HL-60/S4 (cell line): Measurements from ENCODE around the gene BFSP2.
"Not testable (repeated sequence)": the region's sequence is repeated elsewhere in the genome, so short reads cannot be mapped to it uniquely, and the experiment has no call there.

Source experiments
- in situ Hi-C: fragments of 300-500 bp; cut with MboI; formaldehyde crosslinking; loops from 2 replicates; pipeline ENCODE4 v1.14.3; 2022; ENCODE audit warnings: low sequenced_read_pairs

BFSP2 gene

GRCh38 chr3:133448478-133449122 lies 48.7 kb downstream of the BFSP2 start:
- in situ Hi-C loops, result no loop called here

DNA sequence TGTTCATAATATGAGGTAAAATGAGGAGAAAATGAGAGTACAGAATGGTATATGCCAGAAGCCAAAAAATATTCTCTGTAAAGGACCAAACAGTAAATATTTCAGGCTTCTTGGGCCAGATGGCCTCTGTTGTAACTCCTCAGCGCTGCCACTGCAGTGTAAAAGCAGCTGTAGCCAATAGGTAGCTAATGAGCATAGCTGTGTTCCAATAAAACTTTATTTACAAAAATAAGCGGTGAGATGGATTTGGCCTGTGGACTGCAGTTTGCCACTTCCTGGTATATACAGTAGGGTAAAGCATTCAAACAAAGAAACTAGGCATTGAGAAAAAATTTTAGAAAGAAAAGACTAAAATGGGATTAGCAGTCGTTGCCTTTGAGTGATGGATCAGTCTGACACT lies 51.5 kb downstream of the BFSP2 start:
- in situ Hi-C loops, result no loop called here

DNA sequence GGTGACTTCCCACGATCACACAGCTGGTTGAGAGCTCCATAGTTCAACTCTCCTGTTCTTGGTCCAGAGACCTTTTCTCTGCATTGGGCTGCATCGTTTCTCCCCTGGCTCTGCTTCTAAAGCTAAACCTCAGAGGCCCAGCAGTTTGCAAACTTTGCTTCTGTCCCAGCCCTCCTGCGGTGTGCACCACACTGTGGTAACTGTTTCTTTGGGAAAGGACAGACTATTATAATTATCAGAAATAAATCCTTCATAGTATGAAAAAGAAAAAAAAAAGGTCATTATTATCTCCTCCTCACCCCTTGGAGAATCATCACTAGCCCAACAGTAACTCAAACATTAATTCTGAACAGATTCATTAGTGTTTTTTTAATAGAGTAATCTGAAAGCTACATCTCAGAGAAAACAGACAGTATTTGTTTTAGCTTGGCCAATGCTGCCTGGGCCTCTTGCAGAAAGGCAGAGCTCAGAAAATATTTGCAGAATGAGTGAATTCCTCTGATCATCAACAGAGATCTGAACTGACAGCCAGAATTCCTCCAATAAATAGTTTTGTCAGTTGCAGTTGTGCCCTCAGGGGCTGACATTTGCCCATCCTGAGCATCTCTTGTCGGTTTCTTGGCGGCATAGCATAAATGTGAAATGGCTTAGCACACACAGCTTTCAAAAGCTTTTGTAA lies 52.9 kb downstream of the BFSP2 start:
- in situ Hi-C loops, result no loop called here

DNA sequence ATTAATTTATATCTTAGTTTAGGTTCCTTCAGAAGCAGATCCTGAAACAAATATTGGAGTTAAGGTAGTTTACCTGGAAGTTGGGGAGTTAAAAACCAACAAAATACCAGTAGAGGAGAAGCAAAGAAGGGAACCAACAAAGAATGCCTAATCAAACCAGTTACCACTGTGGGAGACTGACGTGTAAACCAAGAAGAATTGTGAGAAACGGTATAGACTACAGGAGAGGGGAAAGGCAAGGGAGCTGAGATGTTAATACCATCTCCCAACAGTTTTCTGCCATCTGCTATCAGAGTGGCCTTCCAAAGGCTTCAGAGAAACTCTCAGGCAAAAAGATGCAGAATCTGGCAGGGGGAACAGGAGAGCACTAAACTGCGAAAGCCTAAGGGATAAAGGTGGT lies 53.5 kb downstream of the BFSP2 start:
- in situ Hi-C loops, result no loop called here

DNA sequence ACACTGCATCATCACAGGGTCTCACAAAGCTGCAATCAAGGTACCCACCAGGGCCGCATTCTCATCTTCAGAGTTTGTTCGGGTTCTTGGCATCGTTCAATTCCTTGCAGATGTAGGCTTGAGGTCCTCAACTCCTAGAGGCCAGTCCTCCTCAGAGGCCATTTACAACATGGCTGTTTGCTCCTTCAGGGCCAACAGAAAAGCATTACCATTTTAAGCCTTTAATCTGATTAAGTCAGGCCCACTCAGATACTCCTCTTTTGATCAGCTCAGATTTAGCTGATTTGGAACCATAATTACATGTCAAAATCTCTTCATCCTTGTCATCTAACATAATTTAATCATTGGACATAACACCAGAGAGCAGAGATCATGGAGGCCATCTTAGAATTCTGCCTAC lies 55.4 kb downstream of the BFSP2 start:
- in situ Hi-C loops, result no loop called here

- in situ Hi-C loops, result no loop called here
Observed at GRCh38 chr3:133455960-133456359, 56.1 kb downstream of the BFSP2 start.

- in situ Hi-C loops, result no loop called here
Observed at GRCh38 chr3:133457025-133457424, 57.2 kb downstream of the BFSP2 start.

GRCh38 chr3:133457465-133458067 lies 57.7 kb downstream of the BFSP2 start:
- in situ Hi-C loops, result no loop called here

DNA sequence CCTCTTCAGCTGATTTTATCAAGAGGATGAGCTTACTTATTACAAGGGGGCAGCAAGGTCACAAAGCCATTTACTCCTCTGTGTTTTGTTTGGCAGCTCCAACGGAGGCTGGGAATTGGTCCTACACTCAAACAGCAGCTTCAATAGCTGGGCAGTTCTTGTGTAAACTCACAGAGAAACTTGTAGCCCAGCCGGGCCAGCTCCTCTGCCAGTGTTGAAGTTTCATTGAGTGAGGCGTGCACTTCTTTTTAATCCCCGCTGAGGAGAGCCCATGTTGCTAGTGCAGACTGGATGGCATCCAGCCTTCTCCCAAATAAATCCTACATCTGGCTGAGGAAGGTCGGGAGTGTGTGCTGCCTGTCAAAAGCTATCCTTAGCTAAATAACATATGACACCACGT lies 59.5 kb downstream of the BFSP2 start:
- in situ Hi-C loops, result no loop called here

DNA sequence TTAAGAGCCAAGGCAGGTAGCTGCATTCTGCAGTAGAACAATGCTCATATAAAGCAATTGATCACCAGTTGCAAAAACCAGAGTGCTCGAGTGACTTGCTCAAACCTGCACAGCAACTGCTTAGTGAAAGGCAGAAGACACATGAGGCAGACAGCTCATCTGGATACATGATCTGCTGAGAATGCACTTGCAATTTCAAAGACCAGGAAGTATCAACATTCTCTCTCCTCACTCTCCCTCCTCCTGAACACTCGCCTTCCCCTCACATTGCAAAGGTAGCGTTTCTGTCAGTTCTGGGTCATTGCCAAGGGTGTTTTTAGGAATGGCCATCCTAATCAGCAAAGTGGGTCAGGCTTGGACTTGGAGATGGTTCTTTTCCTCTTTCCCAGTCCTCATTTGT lies 61.0 kb downstream of the BFSP2 start:
- in situ Hi-C loops, result no loop called here

DNA sequence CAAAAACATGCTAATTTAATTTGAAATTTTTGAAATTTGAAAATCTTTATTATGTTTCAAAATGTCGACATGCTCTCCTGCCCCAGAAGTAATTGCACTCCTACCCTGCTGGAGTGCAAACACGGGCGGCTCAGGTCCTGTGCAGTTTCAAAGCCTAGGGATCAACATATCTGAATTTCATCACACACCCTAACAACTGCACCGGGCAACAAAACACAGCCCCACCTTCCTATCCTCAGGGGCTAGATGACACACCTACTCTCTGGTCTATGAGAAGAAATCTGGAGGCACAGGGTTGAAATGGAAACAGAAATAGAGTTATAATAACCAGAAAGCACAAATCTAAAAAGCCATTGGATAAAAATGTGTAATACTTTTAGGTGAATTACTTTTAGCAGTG lies 61.4 kb downstream of the BFSP2 start:
- in situ Hi-C loops, result no loop called here

DNA sequence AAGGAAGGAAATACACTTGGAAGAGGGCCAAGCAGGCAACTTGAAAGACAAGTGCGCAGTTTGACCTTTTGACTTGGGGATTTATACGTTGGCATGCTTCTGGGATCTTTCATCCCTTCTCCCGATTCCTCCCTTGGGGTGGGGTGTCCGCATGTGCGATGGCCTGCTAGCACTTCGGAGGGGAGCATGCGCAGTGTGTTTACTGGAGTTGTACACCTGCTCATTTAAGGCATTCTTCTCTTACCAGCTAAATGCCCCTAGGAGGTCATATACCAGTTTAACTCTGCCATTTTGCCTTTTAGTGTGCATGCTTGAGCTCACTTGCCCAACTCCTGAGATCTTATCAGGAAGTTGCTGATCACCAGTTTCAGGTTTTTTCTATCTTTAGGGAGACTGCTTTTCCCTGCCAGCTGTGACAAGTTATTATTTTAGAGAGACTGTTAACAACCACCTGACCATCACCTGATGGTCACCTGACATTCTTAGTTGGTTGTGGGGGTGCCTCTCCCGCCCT lies 63.5 kb downstream of the BFSP2 start:
- in situ Hi-C loops, result no loop called here

GRCh38 chr3:133464573-133464972 lies 64.7 kb downstream of the BFSP2 start:
- in situ Hi-C loops, result no loop called here

- in situ Hi-C loops, result no loop called here
Observed at GRCh38 chr3:133466531-133467386, 66.9 kb downstream of the BFSP2 start.

DNA sequence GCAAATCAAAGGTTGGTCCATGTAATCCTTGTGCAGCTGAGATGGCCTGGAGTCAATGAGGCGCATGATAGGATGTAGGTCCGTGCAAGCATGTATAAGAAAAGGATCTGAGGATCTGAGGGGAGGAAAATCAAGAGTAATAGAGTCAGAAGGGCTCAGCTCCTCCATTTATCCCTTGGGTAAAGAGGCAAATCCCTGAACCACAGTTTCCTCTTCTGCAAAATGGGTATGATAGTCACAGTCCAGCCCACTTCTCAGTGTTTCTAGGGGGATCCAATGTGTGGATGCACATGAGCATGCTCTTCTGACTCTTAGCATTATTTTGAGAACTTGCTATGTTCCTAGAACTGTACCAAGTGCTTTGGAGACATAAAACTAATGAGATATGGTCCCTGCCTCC lies 67.9 kb downstream of the BFSP2 start:
- in situ Hi-C loops, result no loop called here

- in situ Hi-C loops, result no loop called here
Observed at GRCh38 chr3:133468251-133468721, 68.4 kb downstream of the BFSP2 start.

DNA sequence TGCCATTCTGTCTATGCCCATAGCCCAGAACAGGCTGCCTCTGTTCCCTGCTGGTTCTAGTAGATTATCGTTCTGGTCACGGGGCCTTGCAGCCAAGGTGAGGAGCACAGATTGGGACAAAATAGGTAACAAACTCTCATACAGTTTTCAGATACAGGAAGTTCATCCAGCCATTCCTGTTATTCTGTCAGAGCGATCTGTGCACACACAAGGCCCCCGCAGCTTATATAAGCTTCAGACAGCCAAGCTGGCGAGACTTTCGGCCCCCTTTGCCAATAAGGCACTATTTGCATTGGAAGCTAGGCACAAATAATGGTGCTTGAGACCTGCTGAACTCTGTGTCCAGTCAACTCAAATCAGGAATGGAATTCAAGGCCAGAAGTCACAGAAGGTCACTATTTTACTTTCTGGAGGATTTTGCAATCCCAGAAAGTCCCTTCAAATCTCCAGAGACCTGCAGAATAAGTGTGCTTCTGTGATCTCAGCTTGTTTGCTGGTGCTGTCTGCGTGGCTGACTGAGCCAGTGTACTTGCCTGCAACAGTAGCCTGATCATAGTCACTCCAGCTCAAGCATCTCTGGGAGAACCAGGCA lies 69.4 kb downstream of the BFSP2 start:
- in situ Hi-C loops, result no loop called here

GRCh38 chr3:133472242-133472641 lies 72.4 kb downstream of the BFSP2 start:
- in situ Hi-C loops, result no loop called here

GRCh38 chr3:133472889-133473288 lies 73.0 kb downstream of the BFSP2 start:
- in situ Hi-C loops, result no loop called here

DNA sequence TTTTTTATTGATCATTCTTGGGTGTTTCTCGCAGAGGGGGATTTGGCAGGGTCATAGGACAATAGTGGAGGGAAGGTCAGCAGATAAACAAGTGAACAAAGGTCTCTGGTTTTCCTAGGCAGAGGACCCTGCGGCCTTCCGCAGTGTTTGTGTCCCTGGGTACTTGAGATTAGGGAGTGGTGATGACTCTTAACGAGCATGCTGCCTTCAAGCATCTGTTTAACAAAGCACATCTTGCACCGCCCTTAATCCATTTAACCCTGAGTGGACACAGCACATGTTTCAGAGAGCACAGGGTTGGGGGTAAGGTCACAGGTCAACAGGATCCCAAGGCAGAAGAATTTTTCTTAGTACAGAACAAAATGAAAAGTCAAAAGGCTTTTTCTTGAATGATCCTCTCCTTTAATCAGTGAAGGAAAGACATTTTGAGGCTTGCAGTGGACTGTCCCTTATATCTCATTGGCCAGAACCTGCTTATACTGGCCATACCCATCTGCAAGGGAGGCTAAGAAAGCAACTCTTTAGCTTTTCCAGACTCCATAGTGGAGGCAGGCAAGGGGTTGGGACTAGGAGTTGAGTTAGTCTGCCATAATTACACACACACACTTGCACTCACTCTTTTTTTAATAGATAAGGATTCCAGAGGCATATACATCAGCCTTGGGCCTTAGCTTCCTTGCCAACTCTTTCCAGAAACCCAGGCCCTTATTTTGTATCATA lies 73.8 kb downstream of the BFSP2 start:
- in situ Hi-C loops, result not testable (repeated sequence)
